Tibial nerve (tissue), 3 donors: ENCODE results near the gene L3MBTL4.

Experiments used
- POLR2A ChIP-seq, 2 donors: fragments of 450-650 bp; IDR thresholded peaks; one replicate each; pipeline ENCODE4 v1.6.1; 2017; ENCODE audit warnings: antibody characterized with exemption in 2 of 2, mild to moderate bottlenecking in 2 of 2, moderate library complexity in 2 of 2
- TF ChIP-seq, protein P1 (sequence below), 5 experiments: fragments of 200-600 bp in 3 of 5; fragments of 450-650 bp in 2 of 5; sonication (generic) in 3 of 5; IDR thresholded peaks; one replicate each; pipeline ENCODE4 v1.5.1; 2016 to 2019; ENCODE audit warnings: antibody characterized with exemption in 5 of 5, mild to moderate bottlenecking in 3 of 5, moderate library complexity in 2 of 5

DNA sequence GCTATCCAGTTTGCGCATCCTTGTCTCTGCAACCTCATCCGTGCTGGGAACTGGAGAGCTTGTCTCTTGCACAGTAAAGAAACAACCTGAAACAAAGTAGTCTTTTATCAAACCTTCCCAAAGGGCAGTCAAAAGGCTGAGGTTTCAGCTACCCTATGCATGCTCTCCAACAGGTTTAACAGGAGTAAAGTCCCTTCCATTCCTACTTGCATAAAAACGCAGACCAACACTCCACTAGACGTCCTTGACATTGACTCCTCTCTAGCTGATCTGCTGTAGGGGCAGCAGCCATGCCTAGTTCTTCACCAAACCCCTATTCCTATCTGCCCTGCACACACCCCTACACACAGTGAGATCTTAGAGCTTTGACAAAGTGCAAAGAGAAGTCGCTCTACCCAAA is 41.5 kb downstream of the L3MBTL4 start:
- TF ChIP-seq, protein P1, sequence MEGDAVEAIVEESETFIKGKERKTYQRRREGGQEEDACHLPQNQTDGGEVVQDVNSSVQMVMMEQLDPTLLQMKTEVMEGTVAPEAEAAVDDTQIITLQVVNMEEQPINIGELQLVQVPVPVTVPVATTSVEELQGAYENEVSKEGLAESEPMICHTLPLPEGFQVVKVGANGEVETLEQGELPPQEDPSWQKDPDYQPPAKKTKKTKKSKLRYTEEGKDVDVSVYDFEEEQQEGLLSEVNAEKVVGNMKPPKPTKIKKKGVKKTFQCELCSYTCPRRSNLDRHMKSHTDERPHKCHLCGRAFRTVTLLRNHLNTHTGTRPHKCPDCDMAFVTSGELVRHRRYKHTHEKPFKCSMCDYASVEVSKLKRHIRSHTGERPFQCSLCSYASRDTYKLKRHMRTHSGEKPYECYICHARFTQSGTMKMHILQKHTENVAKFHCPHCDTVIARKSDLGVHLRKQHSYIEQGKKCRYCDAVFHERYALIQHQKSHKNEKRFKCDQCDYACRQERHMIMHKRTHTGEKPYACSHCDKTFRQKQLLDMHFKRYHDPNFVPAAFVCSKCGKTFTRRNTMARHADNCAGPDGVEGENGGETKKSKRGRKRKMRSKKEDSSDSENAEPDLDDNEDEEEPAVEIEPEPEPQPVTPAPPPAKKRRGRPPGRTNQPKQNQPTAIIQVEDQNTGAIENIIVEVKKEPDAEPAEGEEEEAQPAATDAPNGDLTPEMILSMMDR (IDR thresholded peaks at IDR 0.05), result no peak
- TF ChIP-seq POLR2A (IDR thresholded peaks at IDR 0.05), result no peak
